Measurements from ENCODE around the gene OSBPL5. TPM values are rescaled to one million over a fixed set of nuclear protein-coding genes. Genes with fewer than 3 reads are reported as not detected.

Gene OSBPL5
- total RNA-seq, 2 donors from 2014 or later: 6.8 to 8.1 TPM

DNA sequence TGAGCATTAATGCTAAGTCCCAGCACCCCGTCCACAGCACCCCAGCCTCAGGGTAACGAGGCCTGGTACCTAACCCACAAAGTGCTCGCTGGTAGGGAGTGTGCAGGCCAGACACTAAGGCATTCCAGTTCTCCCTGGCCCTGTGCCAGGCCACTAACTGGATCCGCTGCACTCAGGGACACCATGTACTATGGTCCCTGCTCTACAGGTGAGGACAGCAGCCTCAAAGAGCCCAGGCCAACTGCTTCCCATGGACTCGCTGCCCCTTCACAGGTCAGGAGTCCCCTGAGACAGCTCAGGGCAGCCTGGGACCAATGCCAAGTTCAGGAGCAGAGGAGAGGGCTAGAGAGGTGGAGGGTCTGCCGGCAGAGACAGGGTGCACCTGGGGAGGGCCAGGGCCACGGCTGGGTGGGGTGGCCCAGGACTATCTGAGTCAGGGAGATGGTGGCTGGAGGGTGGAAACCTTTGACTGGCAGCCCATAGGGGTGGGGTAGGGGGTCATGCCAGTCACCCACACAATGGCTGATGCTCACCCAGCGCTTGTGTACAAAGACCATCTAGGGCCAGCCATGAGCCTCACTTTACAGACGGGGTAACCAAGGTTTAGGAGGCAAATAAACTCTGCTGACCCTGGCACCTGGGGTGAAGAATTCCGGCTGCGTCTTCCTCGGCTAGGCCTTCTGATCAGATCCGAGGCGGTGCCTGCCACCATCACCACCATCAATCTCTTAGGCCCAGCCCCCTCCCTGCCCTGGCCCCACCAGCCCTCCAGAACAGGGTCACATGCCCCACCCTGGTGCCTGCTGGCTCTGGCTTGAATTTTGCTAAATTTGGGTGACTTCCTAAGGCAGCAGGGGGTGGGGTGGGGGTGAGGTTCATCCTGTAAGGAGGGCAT is 5.6 kb downstream of the OSBPL5 start:
- peak in 1 of 3 donors; percentile 1 for DNase-seq
- Mint-ChIP-seq H3K36me3 (ENCODE audit: low read depth) (no peaks in the 10 kb centered on the region), H3K27me3 (peaks cover 17% of the 10 kb centered on the region), H3K27ac (no peak overlapping the region), H3K4me3 (no peak overlapping the region), H3K4me1 (peaks cover 20% of the 10 kb centered on the region)
- no peaks in the 10 kb centered on the region for H3K9me3 ChIP-seq (ENCODE audit: control insufficient read depth, low read length, poor library complexity, severe bottlenecking)
- ATAC-seq: no peak

DNA sequence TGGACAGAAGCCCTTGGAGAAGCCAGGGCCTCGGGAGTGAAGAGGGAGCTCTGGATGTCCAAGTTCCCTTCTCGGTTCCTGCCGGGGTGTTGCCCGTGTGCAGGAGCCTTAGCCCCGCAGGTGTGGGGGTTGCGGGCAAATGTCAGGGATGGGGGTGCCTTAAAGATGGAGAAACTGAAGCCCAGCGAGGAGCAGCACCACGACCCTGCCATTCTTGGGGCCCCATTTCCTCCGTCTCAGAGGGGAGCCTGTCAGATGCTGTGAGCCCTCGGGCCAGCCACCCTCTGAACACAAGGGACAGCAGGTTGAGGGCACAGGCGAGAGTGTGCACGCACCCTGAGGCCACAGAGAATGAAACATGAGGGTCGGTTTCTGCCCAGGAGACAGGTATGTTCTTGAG is 6.3 kb downstream of the OSBPL5 start:
- H3K27me3 Mint-ChIP-seq: peaks cover 17% of the 10 kb centered on the region
- no peak overlapping the region for H3K4me3 Mint-ChIP-seq
- no peak overlapping the region for H3K27ac Mint-ChIP-seq
- H3K9me3 ChIP-seq (ENCODE audit: control insufficient read depth, low read length, poor library complexity, severe bottlenecking): no peaks in the 10 kb centered on the region
- DNase-seq (no peak), ATAC-seq (no peak)
- peaks cover 18% of the 10 kb centered on the region for H3K4me1 Mint-ChIP-seq
- H3K36me3 Mint-ChIP-seq (ENCODE audit: low read depth): no peaks in the 10 kb centered on the region

GRCh38 chr11:3158131-3158591 is 6.9 kb downstream of the OSBPL5 start:
- no peak for DNase-seq
- H3K9me3 ChIP-seq (ENCODE audit: control insufficient read depth, low read length, poor library complexity, severe bottlenecking): no peaks in the 10 kb centered on the region
- no peak for ATAC-seq
- peaks cover 17% of the 10 kb centered on the region for H3K27me3 Mint-ChIP-seq
- peaks cover 17% of the 10 kb centered on the region for H3K4me1 Mint-ChIP-seq
- H3K27ac Mint-ChIP-seq: no peak overlapping the region
- no peak overlapping the region for H3K4me3 Mint-ChIP-seq
- no peaks in the 10 kb centered on the region for H3K36me3 Mint-ChIP-seq (ENCODE audit: low read depth)

- H3K36me3 Mint-ChIP-seq (ENCODE audit: low read depth): no peaks in the 10 kb centered on the region
- H3K27me3 Mint-ChIP-seq: peaks cover 11% of the 10 kb centered on the region
- H3K4me1 Mint-ChIP-seq: peaks cover 18% of the 10 kb centered on the region
- peak overlapping the region; percentile 4 for H3K27ac Mint-ChIP-seq
- no peak for DNase-seq
- no peak overlapping the region for H3K4me3 Mint-ChIP-seq
- no peaks in the 10 kb centered on the region for H3K9me3 ChIP-seq (ENCODE audit: control insufficient read depth, low read length, poor library complexity, severe bottlenecking)
- no peak for ATAC-seq
These were observed 7.6 kb downstream of the OSBPL5 start for GRCh38 chr11:3157381-3158130.

GRCh38 chr11:3156661-3157311 is 8.3 kb downstream of the OSBPL5 start:
- DNase-seq: no peak
- no peak for ATAC-seq
- Mint-ChIP-seq H3K27me3 (peaks cover 9% of the 10 kb centered on the region), H3K4me3 (no peak overlapping the region), H3K4me1 (peaks cover 15% of the 10 kb centered on the region), H3K27ac (peak overlapping the region; percentile 4), H3K36me3 (ENCODE audit: low read depth) (no peaks in the 10 kb centered on the region)
- no peaks in the 10 kb centered on the region for H3K9me3 ChIP-seq (ENCODE audit: control insufficient read depth, low read length, poor library complexity, severe bottlenecking)

DNA sequence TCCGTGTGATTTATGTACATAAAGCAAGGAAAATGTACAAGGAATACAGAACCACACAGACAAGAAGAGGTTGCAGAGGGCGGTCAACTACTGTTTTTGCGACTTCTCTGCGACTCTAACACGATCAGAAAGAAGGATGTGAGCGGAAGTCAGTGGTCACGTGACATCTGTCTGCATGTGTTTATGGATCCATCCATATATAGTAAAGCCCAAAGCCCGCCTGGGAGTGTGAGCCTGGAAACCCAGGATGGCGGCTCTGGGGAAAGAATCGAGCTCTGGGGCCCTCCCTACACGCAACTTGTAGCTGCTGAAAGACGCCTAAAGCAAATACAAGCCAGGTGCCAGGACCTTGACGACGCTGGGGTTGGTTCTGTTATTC is 8.8 kb downstream of the OSBPL5 start:
- H3K4me1 Mint-ChIP-seq: peaks cover 10% of the 10 kb centered on the region
- ATAC-seq: no peak
- H3K27me3 Mint-ChIP-seq: peaks cover 5% of the 10 kb centered on the region
- H3K27ac Mint-ChIP-seq: no peak overlapping the region
- no peak for DNase-seq
- H3K36me3 Mint-ChIP-seq (ENCODE audit: low read depth): no peaks in the 10 kb centered on the region
- H3K4me3 Mint-ChIP-seq: no peak overlapping the region
- no peaks in the 10 kb centered on the region for H3K9me3 ChIP-seq (ENCODE audit: control insufficient read depth, low read length, poor library complexity, severe bottlenecking)

DNA sequence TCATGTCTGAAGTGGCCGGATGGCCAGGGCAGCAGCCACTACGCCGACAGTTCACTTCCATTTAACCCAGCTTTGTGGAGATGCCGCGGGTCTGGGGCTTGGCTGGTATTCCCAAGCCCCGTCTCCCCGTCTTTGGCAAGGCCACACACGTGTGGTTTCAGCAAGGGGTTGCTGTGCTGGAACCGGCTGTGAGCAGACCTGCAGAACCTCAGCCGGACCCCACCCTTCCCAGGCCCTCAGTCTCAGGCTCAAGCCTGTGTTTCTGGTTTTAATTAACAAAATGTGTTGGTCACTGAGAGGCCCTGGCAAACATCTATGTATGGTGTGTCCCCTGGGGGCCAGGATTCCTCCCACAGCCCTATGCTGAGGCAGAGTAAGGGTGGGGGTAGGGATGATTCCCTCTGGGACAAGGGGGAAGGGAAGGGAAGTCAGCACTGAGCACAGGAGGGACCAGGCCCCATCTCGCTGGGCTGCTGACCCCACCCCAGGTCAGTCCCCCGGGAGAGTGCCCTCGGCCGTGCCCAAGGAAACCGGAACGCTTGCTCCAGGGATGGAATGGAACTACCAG is 9.3 kb downstream of the OSBPL5 start:
- Mint-ChIP-seq H3K36me3 (ENCODE audit: low read depth) (no peaks in the 10 kb centered on the region), H3K27ac (no peak overlapping the region), H3K4me1 (peaks cover 6% of the 10 kb centered on the region), H3K27me3 (peaks cover under 1% of the 10 kb centered on the region), H3K4me3 (no peak overlapping the region)
- DNase-seq: no peak
- no peak for ATAC-seq
- H3K9me3 ChIP-seq (ENCODE audit: control insufficient read depth, low read length, poor library complexity, severe bottlenecking): no peaks in the 10 kb centered on the region

DNA sequence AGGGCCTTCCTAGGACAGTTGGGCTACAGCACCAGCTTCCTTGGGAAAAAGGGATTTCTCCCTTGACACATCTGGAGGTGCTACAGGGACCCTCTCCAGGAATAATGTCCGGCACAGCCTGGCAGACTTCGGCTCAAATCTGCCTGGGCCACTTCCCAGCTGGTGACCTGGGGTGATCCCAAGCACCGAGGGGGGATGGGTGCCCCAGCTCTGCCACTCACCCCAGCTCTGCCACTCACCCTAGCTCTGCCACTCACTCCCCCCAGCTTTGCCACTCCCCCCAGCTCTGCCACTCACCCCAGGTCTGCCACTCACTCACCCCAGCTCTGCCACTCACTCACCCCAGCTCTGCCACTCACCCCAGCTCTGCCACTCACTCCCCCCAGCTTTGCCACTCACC is 9.9 kb downstream of the OSBPL5 start:
- Mint-ChIP-seq H3K36me3 (ENCODE audit: low read depth) (no peaks in the 10 kb centered on the region), H3K27me3 (no peaks in the 10 kb centered on the region), H3K4me1 (peaks cover 8% of the 10 kb centered on the region), H3K27ac (no peak overlapping the region), H3K4me3 (no peak overlapping the region)
- ATAC-seq: no peak
- no peak for DNase-seq
- H3K9me3 ChIP-seq (ENCODE audit: control insufficient read depth, low read length, poor library complexity, severe bottlenecking): no peaks in the 10 kb centered on the region

DNA sequence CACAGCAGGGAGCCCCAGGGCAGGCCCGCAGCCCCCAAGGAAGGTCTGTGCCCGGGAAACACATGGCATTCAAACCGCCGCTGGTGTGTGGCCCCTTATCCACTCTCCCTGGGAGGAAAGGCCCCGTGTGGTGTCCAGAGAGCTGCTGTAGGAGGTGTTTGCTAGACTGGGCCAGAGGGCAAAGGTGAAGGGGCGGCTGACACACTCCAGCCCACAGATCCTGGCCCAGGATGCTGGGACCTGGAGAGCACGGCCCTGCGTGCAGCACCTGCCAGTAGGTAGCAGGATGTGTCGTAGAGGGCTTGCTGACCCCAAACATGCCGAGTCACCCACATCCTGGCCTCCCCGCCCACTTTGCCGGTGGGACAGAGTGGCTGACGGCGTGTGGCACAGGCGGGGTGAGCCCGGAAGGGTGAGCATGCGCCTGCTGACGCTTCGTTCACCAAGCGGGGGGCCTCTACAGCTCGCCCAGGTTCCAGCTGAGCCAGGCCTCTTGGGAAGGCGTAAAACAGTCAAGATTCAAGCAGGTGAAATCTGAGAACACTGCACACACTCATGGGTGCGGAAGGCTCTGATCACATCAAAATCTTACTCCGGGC is 11.0 kb downstream of the OSBPL5 start:
- H3K4me1 Mint-ChIP-seq: peaks cover 12% of the 10 kb centered on the region

GRCh38 chr11:3153291-3153861 is 11.7 kb downstream of the OSBPL5 start:
- Mint-ChIP-seq H3K27me3 (peaks cover 3% of the 10 kb centered on the region), H3K4me3 (no peak overlapping the region)

More for the DNA sequence above, 11.0 kb downstream of the OSBPL5 start:
- no peak for ATAC-seq
- DNase-seq: no peak
- Mint-ChIP-seq H3K27ac (no peak overlapping the region), H3K27me3 (no peaks in the 10 kb centered on the region), H3K36me3 (ENCODE audit: low read depth) (no peaks in the 10 kb centered on the region), H3K4me3 (no peak overlapping the region)
- no peaks in the 10 kb centered on the region for H3K9me3 ChIP-seq (ENCODE audit: control insufficient read depth, low read length, poor library complexity, severe bottlenecking)

DNA sequence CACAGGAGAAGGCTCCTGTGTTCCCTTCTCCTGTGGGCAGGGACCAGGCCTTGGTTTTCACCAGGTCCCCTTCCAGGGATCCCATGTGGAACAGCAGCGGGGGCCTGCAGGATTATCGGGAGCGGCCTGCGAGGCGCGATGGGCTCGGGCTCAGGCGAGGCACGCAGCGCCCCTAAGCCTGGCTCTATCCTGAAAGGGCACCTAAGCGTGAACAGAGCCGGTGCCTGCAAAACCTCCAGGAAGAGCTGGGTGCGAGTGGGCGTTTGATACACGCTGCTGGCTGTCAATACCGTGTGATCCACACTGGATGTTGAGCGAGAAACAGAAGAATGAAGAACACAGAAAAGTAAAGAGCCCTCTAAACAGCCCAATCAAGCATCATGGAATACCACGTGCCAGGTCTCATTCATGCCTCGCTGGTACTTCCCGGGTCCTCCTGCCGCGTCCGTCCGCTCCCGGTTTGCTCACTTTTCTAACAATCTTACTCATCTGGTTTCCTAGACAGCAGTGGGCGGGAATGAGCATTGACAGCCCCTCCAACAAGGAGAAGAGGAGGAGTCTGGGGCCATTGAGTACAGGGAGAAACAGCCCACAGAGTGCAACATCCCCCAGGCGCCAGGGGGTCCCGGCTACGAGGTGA is 12.5 kb downstream of the OSBPL5 start:
- no peaks in the 10 kb centered on the region for H3K9me3 ChIP-seq (ENCODE audit: control insufficient read depth, low read length, poor library complexity, severe bottlenecking)
- Mint-ChIP-seq H3K36me3 (ENCODE audit: low read depth) (no peaks in the 10 kb centered on the region), H3K4me1 (peaks cover 9% of the 10 kb centered on the region), H3K27ac (no peak overlapping the region), H3K27me3 (peaks cover 5% of the 10 kb centered on the region), H3K4me3 (no peak overlapping the region)
- ATAC-seq: no peak
- DNase-seq: no peak

More at GRCh38 chr11:3153291-3153861, 11.7 kb downstream of the OSBPL5 start:
- Mint-ChIP-seq H3K4me1 (peaks cover 10% of the 10 kb centered on the region), H3K27ac (no peak overlapping the region), H3K36me3 (ENCODE audit: low read depth) (no peaks in the 10 kb centered on the region)
- DNase-seq (no peak), ATAC-seq (no peak)
- no peaks in the 10 kb centered on the region for H3K9me3 ChIP-seq (ENCODE audit: control insufficient read depth, low read length, poor library complexity, severe bottlenecking)

- DNase-seq (no peak), ATAC-seq (no peak)
- no peaks in the 10 kb centered on the region for H3K9me3 ChIP-seq (ENCODE audit: control insufficient read depth, low read length, poor library complexity, severe bottlenecking)
- H3K36me3 Mint-ChIP-seq (ENCODE audit: low read depth): no peaks in the 10 kb centered on the region
- H3K4me1 Mint-ChIP-seq: peaks cover 9% of the 10 kb centered on the region
- no peak overlapping the region for H3K27ac Mint-ChIP-seq
- no peak overlapping the region for H3K4me3 Mint-ChIP-seq
- peaks cover 5% of the 10 kb centered on the region for H3K27me3 Mint-ChIP-seq
These were observed 14.4 kb downstream of the OSBPL5 start for GRCh38 chr11:3150726-3151125.
